ENCODE measurements around the gene STXBP2. TPM values are rescaled to one million over a fixed set of nuclear protein-coding genes. Genes with fewer than 3 reads are reported as not detected.
A peak's percentile ranks its signal among the peaks of the same experiment; 100 is the strongest.

Gene STXBP2
- total RNA-seq, 1 donor from 2014 or later: 42.2 TPM

GRCh38 chr19:7618771-7619510, 18.0 kb upstream of the STXBP2 start:
- DNase-seq (ENCODE audit: low spot score): no peak
- Mint-ChIP-seq H3K27me3 (ENCODE audit: unreplicated experiment) (peaks cover 12% of the 10 kb centered on the region), H3K9me3 (ENCODE audit: unreplicated experiment) (no peaks in the 10 kb centered on the region), H3K27ac (ENCODE audit: unreplicated experiment) (peak overlapping the region; percentile 54), H3K36me3 (ENCODE audit: low read depth, unreplicated experiment) (peaks cover 21% of the 10 kb centered on the region), H3K4me1 (ENCODE audit: unreplicated experiment) (no peaks in the 10 kb centered on the region), H3K4me3 (ENCODE audit: unreplicated experiment) (peak overlapping the region; percentile 70)
- TF ChIP-seq CTCF (IDR thresholded peaks at IDR 0.05; ENCODE audit: unreplicated experiment): no peak

- peaks cover 14% of the 10 kb centered on the region for H3K27me3 Mint-ChIP-seq (ENCODE audit: unreplicated experiment)
- DNase-seq (ENCODE audit: low spot score): no peak
- TF ChIP-seq CTCF (IDR thresholded peaks at IDR 0.05; ENCODE audit: unreplicated experiment): no peak
- H3K4me1 Mint-ChIP-seq (ENCODE audit: unreplicated experiment): no peaks in the 10 kb centered on the region
- no peak overlapping the region for H3K4me3 Mint-ChIP-seq (ENCODE audit: unreplicated experiment)
- H3K9me3 Mint-ChIP-seq (ENCODE audit: unreplicated experiment): no peaks in the 10 kb centered on the region
- H3K27ac Mint-ChIP-seq (ENCODE audit: unreplicated experiment): no peak overlapping the region
- peaks cover 21% of the 10 kb centered on the region for H3K36me3 Mint-ChIP-seq (ENCODE audit: low read depth, unreplicated experiment)
Measured at GRCh38 chr19:7619671-7620441, 17.1 kb upstream of the STXBP2 start.

GRCh38 chr19:7620442-7621412, 16.2 kb upstream of the STXBP2 start:
- Mint-ChIP-seq H3K27ac (ENCODE audit: unreplicated experiment) (no peak overlapping the region), H3K27me3 (ENCODE audit: unreplicated experiment) (peaks cover 14% of the 10 kb centered on the region), H3K4me1 (ENCODE audit: unreplicated experiment) (no peaks in the 10 kb centered on the region), H3K9me3 (ENCODE audit: unreplicated experiment) (no peaks in the 10 kb centered on the region), H3K4me3 (ENCODE audit: unreplicated experiment) (no peak overlapping the region), H3K36me3 (ENCODE audit: low read depth, unreplicated experiment) (peaks cover 25% of the 10 kb centered on the region)
- DNase-seq (ENCODE audit: low spot score): no peak
- no peak for TF ChIP-seq CTCF (IDR thresholded peaks at IDR 0.05; ENCODE audit: unreplicated experiment)

DNA sequence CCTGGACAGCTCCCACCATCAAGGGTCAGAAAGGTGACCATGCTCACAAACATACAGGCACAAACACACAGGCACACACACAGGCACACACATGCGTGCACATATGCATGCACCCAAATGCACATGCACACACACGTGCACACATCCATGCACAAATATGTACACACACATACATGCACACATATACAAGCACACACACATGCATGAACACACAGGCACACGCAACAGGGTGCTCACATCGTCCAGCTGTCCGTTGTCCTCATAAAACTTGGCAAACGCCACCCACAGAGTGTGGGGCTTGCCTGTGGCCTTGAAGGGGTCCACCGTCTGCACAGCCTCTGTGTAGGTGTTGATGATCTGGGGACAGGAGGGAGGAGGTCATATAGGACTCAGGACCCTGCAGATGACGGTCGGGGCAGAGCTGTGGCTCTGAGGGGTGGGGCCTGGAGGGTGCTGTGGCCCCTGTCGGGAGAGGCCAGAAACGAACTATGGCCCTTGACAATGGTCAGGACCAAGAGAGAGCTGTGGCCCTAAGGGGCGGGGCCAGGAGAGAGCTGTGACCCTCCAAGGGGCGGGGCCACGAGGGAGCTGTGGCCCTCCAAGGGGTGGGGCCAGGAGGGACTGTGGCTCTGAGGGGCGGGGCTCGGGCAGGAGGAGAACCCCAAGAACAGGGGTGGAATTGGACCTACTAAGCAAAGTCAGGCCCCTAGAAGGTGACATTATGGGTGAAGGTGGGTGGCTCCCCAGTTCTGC, 13.8 kb upstream of the STXBP2 start:
- Mint-ChIP-seq H3K4me3 (ENCODE audit: unreplicated experiment) (peak overlapping the region; percentile 77), H3K9me3 (ENCODE audit: unreplicated experiment) (no peaks in the 10 kb centered on the region), H3K27me3 (ENCODE audit: unreplicated experiment) (peaks cover 16% of the 10 kb centered on the region), H3K27ac (ENCODE audit: unreplicated experiment) (no peak overlapping the region), H3K4me1 (ENCODE audit: unreplicated experiment) (peaks cover 6% of the 10 kb centered on the region), H3K36me3 (ENCODE audit: low read depth, unreplicated experiment) (peaks cover 29% of the 10 kb centered on the region)
- no peak for DNase-seq (ENCODE audit: low spot score)
- no peak for TF ChIP-seq CTCF (IDR thresholded peaks at IDR 0.05; ENCODE audit: unreplicated experiment)

All from endothelial cell (in vitro differentiated cells).